NCI-H1417 (cell line): ENCODE data around the gene BST1.

Experiments
- DNase-seq, 3 experiments: peaks; one replicate each; lab custom pipeline; 2025; lab: John Stamatoyannopoulos, UW

The BST1 gene

DNA sequence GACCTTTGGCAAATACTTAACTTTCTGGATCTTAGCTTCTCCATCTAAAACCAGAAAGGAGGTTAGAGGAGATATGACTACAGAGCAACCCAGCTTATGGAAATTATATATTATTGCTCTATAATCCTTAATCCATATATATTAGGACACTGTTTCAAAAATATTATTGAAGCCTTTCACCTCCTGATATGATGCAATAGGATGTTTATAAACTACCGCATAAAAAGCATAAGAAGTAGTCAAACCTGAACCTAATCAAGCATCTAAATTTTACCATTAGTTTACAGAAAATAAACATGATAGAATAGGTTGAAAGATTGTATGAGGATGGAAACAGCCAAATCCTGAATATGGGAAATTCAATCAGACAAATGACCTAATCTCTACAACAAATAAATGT, 26.8 kb upstream of the BST1 start:
- DNase-seq: no peak

DNA sequence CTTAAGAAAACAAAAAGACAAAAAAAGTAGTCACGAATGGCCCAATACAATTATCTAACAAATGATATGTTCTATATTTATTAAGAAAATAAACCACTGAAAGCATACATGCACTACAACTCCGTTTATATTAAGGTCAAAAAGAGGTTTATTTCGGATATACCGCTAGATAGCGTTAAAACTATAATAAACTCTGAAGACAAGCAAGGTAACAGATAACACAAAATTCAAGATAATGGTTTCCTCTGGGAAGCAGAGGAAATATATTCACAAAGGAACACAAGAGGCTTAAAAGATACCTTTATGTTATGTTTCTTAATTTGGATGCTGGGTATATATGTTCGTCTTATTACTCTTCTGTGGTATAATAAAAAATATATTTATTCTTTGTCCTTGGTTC, 26.0 kb upstream of the BST1 start:
- DNase-seq: no peak

DNA sequence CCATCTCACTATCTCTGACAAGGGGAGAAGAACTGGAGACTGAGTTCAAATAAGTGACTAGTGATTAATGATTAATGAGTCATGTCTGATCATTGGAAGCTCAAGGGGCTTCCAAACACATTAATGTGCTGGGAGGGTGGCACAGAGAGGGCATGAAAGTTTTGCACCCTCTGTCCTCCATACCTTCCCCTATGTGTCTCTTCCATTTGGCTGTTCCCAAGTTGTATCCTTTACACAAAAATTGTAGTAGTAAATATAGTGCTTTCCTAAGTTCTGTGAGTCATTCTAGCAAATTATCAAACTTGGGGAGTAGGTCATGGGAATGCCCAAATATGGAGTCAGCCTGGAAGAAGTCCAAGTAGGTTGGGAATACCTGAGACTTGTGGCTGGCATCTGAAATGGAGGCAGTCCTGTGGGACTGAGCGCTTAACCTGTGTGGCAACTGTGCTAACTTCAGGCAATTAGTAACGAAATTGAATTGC, 25.3 kb upstream of the BST1 start:
- peak in 1 of 3 experiments; percentile 3 for DNase-seq

GRCh38 chr4:15681067-15681371, 21.8 kb upstream of the BST1 start:
- DNase-seq: no peak

- DNase-seq: peak; percentile 99 to 100 (median 99)
These were observed 21.3 kb upstream of the BST1 start, which contains the start of gene FAM200B for GRCh38 chr4:15681372-15682241. TSS of gene FAM200B (plus strand) at chr4:15681827. CDS start at chr4:15686978, 5,151 bp downstream.

DNA sequence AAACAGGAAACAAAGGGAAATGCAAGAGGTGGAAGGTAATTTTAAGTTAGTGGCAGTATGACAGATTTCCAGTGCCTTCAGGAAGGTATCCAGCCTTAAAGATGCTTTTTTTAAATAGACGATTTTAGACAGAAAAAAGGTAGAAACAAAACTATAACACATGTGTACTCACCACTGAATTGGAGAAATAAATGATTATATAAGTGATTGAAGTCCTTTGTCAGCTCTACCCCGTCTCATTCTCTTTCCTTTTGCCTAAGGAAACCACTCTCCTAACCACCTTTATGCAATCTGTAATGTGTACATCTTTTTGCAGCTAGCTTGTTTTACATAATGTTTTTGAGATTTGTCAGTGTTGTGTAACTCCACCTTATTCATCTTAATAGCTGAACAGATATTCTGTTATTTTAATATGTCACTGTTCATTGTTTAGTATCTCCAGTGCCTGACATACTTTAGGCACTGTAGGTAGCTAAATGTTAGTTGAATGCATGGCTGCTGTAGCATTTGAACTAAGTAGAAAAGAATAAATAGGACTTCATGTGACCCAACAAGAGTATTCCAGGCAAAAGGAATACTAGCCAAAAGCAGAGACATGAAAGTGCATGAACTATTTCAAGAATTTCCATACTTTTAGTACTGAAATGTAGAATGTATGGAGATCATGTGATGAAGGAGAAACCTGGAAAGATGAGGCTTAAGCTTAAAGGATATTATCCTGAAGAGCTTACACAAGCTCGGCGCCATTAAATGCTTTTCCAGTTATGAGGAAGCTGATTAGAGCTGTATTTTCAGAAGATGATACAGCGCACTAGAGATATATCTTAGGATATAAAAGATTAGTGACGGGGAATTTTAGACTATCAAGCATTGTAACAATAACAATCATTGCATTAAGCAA, 20.4 kb upstream of the BST1 start:
- DNase-seq: peak in 1 of 3 experiments; percentile 66

DNA sequence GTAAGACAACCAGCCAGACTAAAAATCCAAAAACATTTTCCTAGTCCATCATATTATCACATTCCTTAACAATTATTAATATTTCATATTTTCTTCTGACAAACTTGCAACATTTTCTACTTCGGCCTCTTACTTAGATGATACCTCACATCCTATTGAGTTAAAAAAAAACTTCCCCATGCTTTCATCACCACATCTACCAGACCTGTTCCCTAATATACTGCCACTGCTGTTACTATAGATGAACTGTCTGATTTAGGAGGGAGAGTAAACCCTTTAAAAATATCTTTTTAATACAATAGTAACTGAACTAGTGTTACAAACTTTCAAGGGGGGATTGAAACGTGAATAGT, 19.7 kb upstream of the BST1 start:
- no peak for DNase-seq

GRCh38 chr4:15684498-15684897, 18.4 kb upstream of the BST1 start:
- no peak for DNase-seq

- no peak for DNase-seq
These were observed 14.8 kb upstream of the BST1 start for GRCh38 chr4:15688051-15688450.

DNA sequence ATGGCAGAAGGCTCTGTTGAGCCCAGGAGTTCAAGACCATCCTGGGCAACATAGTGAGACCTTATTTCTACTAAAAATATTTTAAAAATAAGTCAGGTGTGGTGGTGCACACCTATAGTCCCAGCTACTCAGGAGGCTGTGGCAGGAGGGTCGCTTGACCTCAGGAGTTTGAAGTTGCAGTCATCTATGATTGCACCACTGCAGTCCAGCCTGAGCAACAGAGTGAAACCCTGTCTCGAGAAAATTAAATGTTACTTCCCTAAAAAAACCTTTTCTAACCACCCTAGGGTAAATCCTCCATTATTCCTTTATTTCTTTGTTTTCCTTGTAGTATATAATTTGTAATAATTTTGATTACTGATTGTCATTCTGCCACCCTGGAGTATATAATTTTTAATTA, 13.3 kb upstream of the BST1 start:
- DNase-seq: no peak

DNA sequence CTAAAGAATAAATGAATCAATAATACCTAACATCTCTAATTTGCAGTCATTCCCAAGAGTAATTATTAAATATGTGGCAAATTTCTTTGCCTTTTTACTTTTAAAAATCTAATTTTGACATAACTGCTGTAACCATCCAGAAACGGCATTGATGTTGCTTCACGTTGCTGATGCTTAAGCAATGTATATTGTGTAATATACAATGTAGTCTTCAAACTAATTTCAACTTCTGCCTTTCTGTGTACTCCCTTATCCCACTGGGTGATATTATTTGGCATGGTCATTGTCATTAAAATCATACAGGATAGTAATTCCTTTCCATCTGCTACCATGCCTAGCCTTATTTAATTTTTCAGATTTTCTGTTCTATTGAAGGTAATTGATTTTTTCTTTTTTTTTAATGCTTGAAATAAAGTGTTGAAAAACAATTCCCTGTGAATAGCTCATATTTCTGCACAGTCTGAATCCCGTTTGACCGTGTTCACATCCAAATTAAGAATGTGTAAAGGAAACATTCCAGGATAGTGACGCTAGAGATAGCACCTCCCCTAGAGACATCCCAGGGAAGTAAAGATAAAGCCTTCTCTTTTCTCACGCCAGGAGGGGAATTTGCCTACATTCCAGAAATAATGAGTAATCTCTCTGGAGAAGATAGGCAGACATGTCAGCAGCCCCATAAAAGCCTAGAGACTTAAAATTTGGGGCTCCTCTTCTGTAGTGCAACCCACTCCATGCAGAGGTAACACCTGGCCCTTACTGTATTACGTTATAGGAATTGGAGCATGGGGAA, 12.7 kb upstream of the BST1 start:
- no peak for DNase-seq

DNA sequence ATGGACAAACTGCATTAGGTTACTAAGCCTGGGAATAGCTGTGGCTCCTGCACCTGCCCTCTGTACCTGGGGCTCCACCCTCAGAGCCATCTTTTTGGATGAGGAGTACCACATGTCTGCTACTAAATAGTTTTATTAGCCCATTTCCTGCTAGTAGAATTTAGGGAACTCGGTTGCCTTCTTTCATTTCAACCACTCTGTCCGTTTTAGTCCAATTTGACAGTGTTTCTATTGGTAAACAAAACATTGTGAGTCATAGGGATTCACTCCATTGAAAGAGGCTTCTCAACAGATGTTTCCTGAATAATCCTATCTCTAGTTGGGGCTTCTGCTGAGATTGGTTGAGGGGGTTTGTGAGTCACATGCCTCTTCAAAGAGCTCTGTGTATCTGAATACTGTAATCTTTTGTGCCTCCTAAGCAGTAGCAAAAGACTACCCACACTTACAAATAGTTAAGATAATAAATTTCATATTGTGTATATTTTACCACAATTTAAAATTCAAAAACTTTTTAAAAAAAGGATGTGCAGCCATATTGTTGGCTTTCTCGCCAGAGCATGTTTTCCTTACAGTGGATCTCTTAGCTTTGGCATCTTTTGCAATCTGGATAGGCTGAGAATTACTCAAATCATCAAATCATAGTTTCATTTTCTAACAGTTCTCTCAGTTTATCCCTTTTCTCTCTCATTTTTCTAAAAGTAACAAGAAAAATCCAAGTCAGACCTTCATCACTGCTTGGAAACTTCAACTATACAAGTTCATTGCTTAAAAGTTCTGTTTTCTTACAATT, 11.3 kb upstream of the BST1 start:
- DNase-seq: no peak

DNA sequence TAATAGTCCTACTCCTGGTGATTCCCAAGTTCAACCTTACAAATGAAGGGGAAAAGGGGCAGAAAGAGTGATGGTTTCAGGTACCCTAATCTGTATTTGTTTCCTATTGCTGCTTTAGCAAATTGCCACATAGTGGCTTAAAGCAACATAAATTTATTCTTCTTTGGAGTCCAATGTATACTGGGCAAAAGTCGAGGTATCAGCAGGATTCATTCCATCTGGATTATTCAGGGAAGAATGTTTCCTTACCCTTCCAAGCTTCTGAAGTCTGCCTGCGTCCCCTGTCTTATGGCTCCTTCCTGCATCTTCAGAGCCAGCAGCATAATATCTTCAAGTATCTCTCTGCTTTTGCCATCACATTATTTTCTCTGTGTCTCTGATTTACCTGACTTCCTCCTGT, 10.3 kb upstream of the BST1 start:
- no peak for DNase-seq

GRCh38 chr4:15694431-15694830, 8.4 kb upstream of the BST1 start:
- no peak for DNase-seq

- DNase-seq: peak in 1 of 3 experiments; percentile 90
These were observed 7.6 kb upstream of the BST1 start for GRCh38 chr4:15695240-15695699.

- DNase-seq: peak in 1 of 3 experiments; percentile 48
These were observed 7.1 kb upstream of the BST1 start for GRCh38 chr4:15695729-15696128.

DNA sequence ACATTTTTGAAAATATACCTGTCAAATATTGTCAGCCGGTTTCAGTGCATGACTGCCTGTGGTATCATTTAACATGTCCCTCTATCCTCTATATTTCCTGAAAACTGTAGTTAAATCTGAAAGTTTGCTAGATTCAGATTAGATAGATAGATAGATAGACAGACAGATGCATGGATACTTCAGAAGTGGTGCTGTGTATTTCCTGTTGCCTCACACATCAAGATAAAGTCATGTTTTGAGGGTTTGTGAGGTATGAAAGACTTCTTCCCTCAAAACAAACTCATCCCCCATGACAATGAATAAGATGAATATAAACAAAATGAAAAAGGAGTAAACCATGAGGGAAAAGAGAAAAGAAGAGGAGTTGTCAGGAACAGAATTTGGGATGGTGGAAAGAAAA, 6.0 kb upstream of the BST1 start:
- DNase-seq: no peak

GRCh38 chr4:15703439-15703838, 574 bp downstream of the BST1 start:
- DNase-seq: no peak

- no peak for DNase-seq
These were observed 1.3 kb downstream of the BST1 start for GRCh38 chr4:15704129-15704528.

DNA sequence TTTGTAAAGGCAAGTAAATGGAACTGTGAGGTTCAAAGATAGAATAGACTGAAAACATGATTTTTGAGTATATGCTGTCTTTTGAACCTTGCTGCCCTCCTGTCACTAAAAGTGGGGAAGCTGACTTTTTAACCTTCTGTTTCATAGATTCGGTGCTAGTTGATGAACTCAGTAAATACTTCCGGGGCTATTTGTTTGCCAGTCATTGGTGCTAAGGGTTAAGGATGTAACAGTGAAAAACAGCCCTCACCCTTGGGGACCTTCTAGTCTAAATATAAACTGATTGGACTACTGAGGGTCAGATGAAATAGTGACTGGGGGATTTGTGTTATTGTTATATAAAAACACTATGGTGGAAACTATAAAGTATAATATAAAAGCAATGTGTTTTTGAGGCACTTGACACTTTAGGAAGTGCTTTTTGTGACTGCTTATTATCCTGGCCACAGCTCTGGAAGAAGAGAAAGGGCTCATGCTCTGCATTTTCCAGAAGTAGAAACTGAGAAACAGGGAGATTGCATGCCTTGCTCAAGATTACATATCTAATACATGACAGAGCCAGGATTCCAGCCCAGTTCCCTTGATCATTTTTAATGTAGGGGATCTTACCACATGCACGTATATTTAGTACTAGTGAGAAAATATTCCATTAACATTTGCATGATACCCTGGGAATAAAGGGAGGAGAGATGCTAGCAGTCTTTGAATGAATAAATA, 3.9 kb downstream of the BST1 start:
- no peak for DNase-seq

GRCh38 chr4:15707363-15707715, 4.5 kb downstream of the BST1 start:
- DNase-seq: no peak
